ENCODE results near the gene METTL27.

DNA sequence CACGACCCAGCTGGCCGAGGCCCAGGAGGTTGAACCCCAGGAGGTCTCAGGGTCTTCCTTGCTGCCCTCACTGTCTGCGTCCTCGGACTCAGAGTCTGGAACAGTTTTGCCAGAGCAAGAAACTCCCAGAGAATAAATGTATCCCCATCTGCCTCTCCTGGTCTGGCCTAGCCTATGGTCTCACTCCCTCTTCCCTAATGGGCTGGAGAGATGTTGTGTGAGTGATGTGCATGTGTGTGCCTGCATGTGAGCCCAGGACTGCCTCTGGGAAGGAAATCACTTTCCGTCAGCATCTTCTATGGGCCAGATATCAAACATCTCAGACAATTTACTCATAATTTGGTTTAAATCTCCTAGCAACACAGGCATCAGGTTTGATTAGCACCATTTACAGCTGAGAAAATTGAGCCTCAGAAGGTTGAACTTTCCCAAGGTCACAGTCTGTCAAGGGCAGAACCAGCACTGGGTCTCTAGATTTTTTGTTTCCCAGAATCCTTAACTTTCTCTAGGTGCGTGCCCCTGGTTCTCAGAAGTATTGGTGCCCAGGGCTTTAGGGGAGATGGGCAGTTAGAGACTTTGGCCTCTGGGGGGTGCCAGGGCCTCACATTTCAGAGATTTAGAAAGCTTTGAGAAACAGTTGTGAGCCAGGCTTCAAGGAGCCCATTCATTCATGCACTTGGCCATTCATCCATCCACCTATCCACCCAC lies 23.6 kb upstream of the METTL27 start:
- TF ChIP-seq POLR2AphosphoS5 (IDR thresholded peaks at IDR 0.05; ENCODE audit: low read depth, low read length) (no peak), SPI1 (IDR thresholded peaks at IDR 0.05; ENCODE audit: low read depth, low read length) (no peak), POLR2A (IDR thresholded peaks at IDR 0.05; ENCODE audit: low read depth, low read length) (no peak), POU2F2 (IDR thresholded peaks at IDR 0.05; ENCODE audit: low read depth, low read length) (no peak), TAF1 (IDR thresholded peaks at IDR 0.05; ENCODE audit: low read depth, low read length) (no peak)

Measured in GM12891 (cell line).